ENCODE measurements around the gene PRDM8. TPM values are rescaled to one million over a fixed set of nuclear protein-coding genes. Genes with fewer than 3 reads are reported as not detected.

The PRDM8 gene
- total and polyA plus RNA-seq, 2 of the 8 experiments (the other 6 are each of a cell fraction or from before 2014, with no cell fraction given): not detected

DNA sequence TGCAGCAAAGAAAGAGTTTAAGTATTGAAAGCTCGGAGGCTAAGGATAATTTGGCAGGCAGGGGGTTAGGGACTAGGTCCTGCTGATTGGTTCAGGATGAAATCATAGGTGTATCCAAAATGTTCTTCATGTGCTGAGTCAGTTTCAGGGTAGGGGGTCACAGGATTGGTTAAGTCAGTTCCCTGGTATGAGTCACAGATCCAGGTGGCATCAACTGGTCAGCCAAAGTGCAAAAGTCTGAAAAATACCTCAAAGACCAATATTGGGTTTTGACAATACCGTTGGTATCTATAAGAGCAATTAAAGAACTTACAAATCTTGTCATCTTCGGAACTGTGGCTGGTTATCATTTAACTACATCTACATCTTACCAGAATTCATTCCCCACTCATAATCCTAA lies 25.6 kb upstream of the PRDM8 start (continued):
- TF ChIP-seq, protein P1, sequence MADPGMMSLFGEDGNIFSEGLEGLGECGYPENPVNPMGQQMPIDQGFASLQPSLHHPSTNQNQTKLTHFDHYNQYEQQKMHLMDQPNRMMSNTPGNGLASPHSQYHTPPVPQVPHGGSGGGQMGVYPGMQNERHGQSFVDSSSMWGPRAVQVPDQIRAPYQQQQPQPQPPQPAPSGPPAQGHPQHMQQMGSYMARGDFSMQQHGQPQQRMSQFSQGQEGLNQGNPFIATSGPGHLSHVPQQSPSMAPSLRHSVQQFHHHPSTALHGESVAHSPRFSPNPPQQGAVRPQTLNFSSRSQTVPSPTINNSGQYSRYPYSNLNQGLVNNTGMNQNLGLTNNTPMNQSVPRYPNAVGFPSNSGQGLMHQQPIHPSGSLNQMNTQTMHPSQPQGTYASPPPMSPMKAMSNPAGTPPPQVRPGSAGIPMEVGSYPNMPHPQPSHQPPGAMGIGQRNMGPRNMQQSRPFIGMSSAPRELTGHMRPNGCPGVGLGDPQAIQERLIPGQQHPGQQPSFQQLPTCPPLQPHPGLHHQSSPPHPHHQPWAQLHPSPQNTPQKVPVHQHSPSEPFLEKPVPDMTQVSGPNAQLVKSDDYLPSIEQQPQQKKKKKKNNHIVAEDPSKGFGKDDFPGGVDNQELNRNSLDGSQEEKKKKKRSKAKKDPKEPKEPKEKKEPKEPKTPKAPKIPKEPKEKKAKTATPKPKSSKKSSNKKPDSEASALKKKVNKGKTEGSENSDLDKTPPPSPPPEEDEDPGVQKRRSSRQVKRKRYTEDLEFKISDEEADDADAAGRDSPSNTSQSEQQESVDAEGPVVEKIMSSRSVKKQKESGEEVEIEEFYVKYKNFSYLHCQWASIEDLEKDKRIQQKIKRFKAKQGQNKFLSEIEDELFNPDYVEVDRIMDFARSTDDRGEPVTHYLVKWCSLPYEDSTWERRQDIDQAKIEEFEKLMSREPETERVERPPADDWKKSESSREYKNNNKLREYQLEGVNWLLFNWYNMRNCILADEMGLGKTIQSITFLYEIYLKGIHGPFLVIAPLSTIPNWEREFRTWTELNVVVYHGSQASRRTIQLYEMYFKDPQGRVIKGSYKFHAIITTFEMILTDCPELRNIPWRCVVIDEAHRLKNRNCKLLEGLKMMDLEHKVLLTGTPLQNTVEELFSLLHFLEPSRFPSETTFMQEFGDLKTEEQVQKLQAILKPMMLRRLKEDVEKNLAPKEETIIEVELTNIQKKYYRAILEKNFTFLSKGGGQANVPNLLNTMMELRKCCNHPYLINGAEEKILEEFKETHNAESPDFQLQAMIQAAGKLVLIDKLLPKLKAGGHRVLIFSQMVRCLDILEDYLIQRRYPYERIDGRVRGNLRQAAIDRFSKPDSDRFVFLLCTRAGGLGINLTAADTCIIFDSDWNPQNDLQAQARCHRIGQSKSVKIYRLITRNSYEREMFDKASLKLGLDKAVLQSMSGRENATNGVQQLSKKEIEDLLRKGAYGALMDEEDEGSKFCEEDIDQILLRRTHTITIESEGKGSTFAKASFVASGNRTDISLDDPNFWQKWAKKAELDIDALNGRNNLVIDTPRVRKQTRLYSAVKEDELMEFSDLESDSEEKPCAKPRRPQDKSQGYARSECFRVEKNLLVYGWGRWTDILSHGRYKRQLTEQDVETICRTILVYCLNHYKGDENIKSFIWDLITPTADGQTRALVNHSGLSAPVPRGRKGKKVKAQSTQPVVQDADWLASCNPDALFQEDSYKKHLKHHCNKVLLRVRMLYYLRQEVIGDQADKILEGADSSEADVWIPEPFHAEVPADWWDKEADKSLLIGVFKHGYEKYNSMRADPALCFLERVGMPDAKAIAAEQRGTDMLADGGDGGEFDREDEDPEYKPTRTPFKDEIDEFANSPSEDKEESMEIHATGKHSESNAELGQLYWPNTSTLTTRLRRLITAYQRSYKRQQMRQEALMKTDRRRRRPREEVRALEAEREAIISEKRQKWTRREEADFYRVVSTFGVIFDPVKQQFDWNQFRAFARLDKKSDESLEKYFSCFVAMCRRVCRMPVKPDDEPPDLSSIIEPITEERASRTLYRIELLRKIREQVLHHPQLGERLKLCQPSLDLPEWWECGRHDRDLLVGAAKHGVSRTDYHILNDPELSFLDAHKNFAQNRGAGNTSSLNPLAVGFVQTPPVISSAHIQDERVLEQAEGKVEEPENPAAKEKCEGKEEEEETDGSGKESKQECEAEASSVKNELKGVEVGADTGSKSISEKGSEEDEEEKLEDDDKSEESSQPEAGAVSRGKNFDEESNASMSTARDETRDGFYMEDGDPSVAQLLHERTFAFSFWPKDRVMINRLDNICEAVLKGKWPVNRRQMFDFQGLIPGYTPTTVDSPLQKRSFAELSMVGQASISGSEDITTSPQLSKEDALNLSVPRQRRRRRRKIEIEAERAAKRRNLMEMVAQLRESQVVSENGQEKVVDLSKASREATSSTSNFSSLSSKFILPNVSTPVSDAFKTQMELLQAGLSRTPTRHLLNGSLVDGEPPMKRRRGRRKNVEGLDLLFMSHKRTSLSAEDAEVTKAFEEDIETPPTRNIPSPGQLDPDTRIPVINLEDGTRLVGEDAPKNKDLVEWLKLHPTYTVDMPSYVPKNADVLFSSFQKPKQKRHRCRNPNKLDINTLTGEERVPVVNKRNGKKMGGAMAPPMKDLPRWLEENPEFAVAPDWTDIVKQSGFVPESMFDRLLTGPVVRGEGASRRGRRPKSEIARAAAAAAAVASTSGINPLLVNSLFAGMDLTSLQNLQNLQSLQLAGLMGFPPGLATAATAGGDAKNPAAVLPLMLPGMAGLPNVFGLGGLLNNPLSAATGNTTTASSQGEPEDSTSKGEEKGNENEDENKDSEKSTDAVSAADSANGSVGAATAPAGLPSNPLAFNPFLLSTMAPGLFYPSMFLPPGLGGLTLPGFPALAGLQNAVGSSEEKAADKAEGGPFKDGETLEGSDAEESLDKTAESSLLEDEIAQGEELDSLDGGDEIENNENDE (IDR thresholded peaks at IDR 0.05; ENCODE audit: insufficient replicate concordance, low read length): no peak
- TF ChIP-seq CBX8 (IDR thresholded peaks at IDR 0.05; ENCODE audit: borderline replicate concordance, low read depth, low read length) (no peak), FOSL1 (IDR thresholded peaks at IDR 0.05; ENCODE audit: insufficient read depth, low read depth, low read length) (no peak), KDM5A (IDR thresholded peaks at IDR 0.05; ENCODE audit: low read length) (no peak), BRCA1 (IDR thresholded peaks at IDR 0.05; ENCODE audit: low read depth, low read length) (no peak), SP2 (IDR thresholded peaks at IDR 0.05; ENCODE audit: low read length) (no peak), SUZ12 (IDR thresholded peaks at IDR 0.05; ENCODE audit: low read length) (no peak), SIX5 (IDR thresholded peaks at IDR 0.05; ENCODE audit: low read depth, low read length) (no peak), TEAD4 (IDR thresholded peaks at IDR 0.05; ENCODE audit: low read depth, low read length) (no peak)

Measured in H1 (cell line).